Loucy (cell line): Measurements from ENCODE around the gene APH1A.

Experiments
- CTCF ChIP-seq: fragments of 200-600 bp; sonication (generic); conservative IDR thresholded peaks from 2 replicates; pipeline ENCODE4 v1.5.1; 2014; ENCODE audit warnings: mild to moderate bottlenecking, antibody characterized with exemption, low read length
- EZH2phosphoT487 ChIP-seq: fragments of 200-600 bp; IDR thresholded peaks from 2 replicates; pipeline ENCODE4 v1.6.1; 2018; ENCODE audit warnings: antibody characterized with exemption, mild to moderate bottlenecking, moderate library complexity, borderline replicate concordance

GRCh38 chr1:150226486-150226885 is 42.3 kb downstream of the APH1A start:
- TF ChIP-seq CTCF = no peak
- no peak for TF ChIP-seq EZH2phosphoT487
